ENCODE data around the gene ANKRD53.

The ANKRD53 gene

DNA sequence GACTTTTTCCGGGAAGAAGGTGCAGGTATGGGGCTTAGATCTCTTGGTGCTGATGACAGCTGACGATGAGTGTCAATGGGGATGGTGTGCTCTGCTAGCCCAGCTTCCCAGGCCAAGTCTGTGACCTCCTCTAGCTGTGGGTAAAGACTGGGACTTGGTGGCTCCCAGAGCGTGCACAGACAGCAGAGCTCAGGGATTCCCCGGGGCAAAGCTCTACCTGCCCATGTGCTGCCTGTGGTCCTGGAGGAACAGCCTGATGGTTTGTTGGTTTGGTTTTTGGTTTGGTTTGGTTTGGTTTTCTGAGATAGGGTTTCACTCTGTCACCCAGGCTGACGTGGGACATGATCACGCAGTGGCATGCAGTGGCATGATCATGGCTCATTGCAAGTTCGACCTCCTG lies 23.5 kb upstream of the ANKRD53 start:
- TF ChIP-seq, protein P1, sequence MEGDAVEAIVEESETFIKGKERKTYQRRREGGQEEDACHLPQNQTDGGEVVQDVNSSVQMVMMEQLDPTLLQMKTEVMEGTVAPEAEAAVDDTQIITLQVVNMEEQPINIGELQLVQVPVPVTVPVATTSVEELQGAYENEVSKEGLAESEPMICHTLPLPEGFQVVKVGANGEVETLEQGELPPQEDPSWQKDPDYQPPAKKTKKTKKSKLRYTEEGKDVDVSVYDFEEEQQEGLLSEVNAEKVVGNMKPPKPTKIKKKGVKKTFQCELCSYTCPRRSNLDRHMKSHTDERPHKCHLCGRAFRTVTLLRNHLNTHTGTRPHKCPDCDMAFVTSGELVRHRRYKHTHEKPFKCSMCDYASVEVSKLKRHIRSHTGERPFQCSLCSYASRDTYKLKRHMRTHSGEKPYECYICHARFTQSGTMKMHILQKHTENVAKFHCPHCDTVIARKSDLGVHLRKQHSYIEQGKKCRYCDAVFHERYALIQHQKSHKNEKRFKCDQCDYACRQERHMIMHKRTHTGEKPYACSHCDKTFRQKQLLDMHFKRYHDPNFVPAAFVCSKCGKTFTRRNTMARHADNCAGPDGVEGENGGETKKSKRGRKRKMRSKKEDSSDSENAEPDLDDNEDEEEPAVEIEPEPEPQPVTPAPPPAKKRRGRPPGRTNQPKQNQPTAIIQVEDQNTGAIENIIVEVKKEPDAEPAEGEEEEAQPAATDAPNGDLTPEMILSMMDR (IDR thresholded peaks at IDR 0.05; ENCODE audit: low read depth, low read length, poor library complexity, severe bottlenecking): no peak
- no peak for TF ChIP-seq EZH2phosphoT487 (IDR thresholded peaks at IDR 0.05; ENCODE audit: borderline replicate concordance, low read length)
- peaks cover 22% of the 10 kb centered on the region for H3K27me3 ChIP-seq (ENCODE audit: control insufficient read depth, low read length)
- peaks cover 9% of the 10 kb centered on the region for H3K4me1 ChIP-seq (ENCODE audit: control insufficient read depth, low read length)

DNA sequence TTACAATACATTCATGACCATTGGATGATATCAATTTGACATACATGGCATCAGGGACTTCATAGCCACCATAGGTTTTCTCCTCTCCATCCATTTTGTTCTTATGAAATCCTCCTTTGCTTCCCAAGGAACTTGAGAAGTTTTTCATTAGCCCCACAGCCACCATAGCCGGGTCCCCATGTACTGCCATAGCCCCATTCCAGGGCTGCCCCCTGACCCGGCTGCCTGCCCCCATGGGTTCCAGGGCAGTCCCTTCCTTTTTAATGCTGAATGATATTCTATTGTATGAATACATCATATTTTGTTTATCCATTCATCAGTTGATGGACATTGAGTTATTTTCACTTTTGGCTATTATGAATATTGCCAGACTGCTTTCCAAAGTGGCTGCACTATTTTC lies 22.3 kb upstream of the ANKRD53 start:
- no peaks in the 10 kb centered on the region for H4K20me1 ChIP-seq (ENCODE audit: control insufficient read depth, insufficient read depth, low read depth, low read length)
- no peaks in the 10 kb centered on the region for H3K9me3 ChIP-seq (ENCODE audit: control insufficient read depth, insufficient read depth, low read length)
- TF ChIP-seq, protein P1 (IDR thresholded peaks at IDR 0.05; ENCODE audit: low read depth, low read length, poor library complexity, severe bottlenecking): no peak
- no peak for TF ChIP-seq EZH2phosphoT487 (IDR thresholded peaks at IDR 0.05; ENCODE audit: borderline replicate concordance, low read length)

More for the DNA sequence above, 23.5 kb upstream of the ANKRD53 start:
- no peak overlapping the region for H3K4me3 ChIP-seq (ENCODE audit: low read length)
- no peaks in the 10 kb centered on the region for H3K36me3 ChIP-seq (ENCODE audit: control insufficient read depth, low read length)
- H3K27ac ChIP-seq (ENCODE audit: low read depth, low read length): no peak overlapping the region
- no peaks in the 10 kb centered on the region for H3K9me3 ChIP-seq (ENCODE audit: control insufficient read depth, insufficient read depth, low read length)
- 0 out of 2 replicates have a peak, but pooled peaks cover 2% of the 10 kb centered on the region for H3F3A ChIP-seq (ENCODE audit: control insufficient read depth, insufficient read depth)
- H3K4me2 ChIP-seq (ENCODE audit: low read length): no peak overlapping the region
- no peaks in the 10 kb centered on the region for H3K79me2 ChIP-seq (ENCODE audit: control insufficient read depth, low read length)
- H4K20me1 ChIP-seq (ENCODE audit: control insufficient read depth, insufficient read depth, low read depth, low read length): no peaks in the 10 kb centered on the region
- H3K9me2 ChIP-seq (replicated peaks; ENCODE audit: control insufficient read depth, low read length): no peaks in the 10 kb centered on the region

DNA sequence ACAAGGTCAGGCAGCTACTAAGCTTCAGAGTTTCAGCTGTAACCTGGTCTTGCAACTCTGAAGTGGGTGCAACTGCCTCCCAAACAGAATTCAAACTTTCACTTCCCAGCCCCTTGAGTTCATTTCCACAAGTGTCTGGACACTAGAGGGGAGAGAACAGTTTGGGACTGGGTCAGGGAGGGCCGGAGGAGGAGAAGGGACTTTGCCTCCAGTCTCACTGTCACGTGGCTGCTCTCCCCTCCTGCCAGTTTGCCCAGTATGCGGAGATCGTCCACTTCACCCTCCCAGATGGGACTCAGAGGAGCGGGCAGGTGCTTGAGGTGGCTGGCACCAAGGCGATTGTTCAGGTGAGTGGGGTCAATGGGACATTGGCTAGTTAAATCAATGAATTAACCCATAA lies 20.6 kb upstream of the ANKRD53 start:
- Histone ChIP-seq H3K9me3 (ENCODE audit: control insufficient read depth, insufficient read depth, low read length) (no peaks in the 10 kb centered on the region), H3K4me2 (ENCODE audit: low read length) (no peak overlapping the region)

More for the DNA sequence above, 22.3 kb upstream of the ANKRD53 start:
- Histone ChIP-seq H3K4me2 (ENCODE audit: low read length) (no peak overlapping the region), H3K4me1 (ENCODE audit: control insufficient read depth, low read length) (peaks cover 9% of the 10 kb centered on the region), H3K27ac (ENCODE audit: low read depth, low read length) (no peak overlapping the region), H3K27me3 (ENCODE audit: control insufficient read depth, low read length) (peaks cover 22% of the 10 kb centered on the region), H3K36me3 (ENCODE audit: control insufficient read depth, low read length) (no peaks in the 10 kb centered on the region), H3K79me2 (ENCODE audit: control insufficient read depth, low read length) (no peaks in the 10 kb centered on the region), H3F3A (ENCODE audit: control insufficient read depth, insufficient read depth) (no peaks in the 10 kb centered on the region), H3K4me3 (ENCODE audit: low read length) (no peak overlapping the region), H3K9me2 (replicated peaks; ENCODE audit: control insufficient read depth, low read length) (no peaks in the 10 kb centered on the region)

More for the DNA sequence above, 20.6 kb upstream of the ANKRD53 start:
- H3K36me3 ChIP-seq (ENCODE audit: control insufficient read depth, low read length): no peaks in the 10 kb centered on the region
- peaks cover 22% of the 10 kb centered on the region for H3K27me3 ChIP-seq (ENCODE audit: control insufficient read depth, low read length)
- H3K79me2 ChIP-seq (ENCODE audit: control insufficient read depth, low read length): no peaks in the 10 kb centered on the region
- no peaks in the 10 kb centered on the region for H4K20me1 ChIP-seq (ENCODE audit: control insufficient read depth, insufficient read depth, low read depth, low read length)
- TF ChIP-seq, protein P1 (IDR thresholded peaks at IDR 0.05; ENCODE audit: low read depth, low read length, poor library complexity, severe bottlenecking): no peak
- no peak for TF ChIP-seq EZH2phosphoT487 (IDR thresholded peaks at IDR 0.05; ENCODE audit: borderline replicate concordance, low read length)
- H3K27ac ChIP-seq (ENCODE audit: low read depth, low read length): no peak overlapping the region
- H3K4me1 ChIP-seq (ENCODE audit: control insufficient read depth, low read length): peaks cover 9% of the 10 kb centered on the region
- H3F3A ChIP-seq (ENCODE audit: control insufficient read depth, insufficient read depth): no peaks in the 10 kb centered on the region
- no peaks in the 10 kb centered on the region for H3K9me2 ChIP-seq (replicated peaks; ENCODE audit: control insufficient read depth, low read length)
- no peak overlapping the region for H3K4me3 ChIP-seq (ENCODE audit: low read length)

Data from DOHH2 (cell line).